A673 (cell line): ENCODE results near the gene RNASE7.

ENCODE experiments used
- EZH2 ChIP-seq: fragments of 200-600 bp; sonication (generic); IDR thresholded peaks from 2 replicates; pipeline ENCODE4 v1.6.1; 2017; ENCODE audit warnings: borderline replicate concordance, low read depth, mild to moderate bottlenecking, mixed read lengths, antibody characterized with exemption, low read length; ENCODE audit not compliant: poor library complexity, severe bottlenecking
- TF ChIP-seq, protein P1 (sequence below): fragments of 300-800, 200-600 bp; sonication (generic); conservative IDR thresholded peaks from 2 replicates; pipeline ENCODE4 v1.5.1; 2017; ENCODE audit warnings: low read depth, mild to moderate bottlenecking, antibody characterized with exemption, low read length, moderate library complexity, mixed read lengths

DNA sequence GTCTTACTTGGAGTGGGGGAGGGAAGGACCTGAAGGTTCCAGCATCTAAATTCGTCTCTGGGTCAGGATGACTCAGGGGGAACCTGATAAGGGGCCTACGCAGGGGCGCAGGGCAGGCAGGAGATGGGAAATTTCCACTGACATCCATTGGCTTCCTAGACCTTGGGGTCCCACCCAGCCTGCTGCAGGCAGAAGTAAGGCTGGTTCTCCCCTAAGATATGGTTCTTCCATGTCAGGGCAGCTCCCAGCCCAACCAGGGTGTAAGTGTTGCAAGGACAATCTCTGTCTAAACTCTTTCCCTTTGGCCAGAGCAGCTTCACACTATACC lies 15.2 kb upstream of the RNASE7 start:
- TF ChIP-seq, protein P1, sequence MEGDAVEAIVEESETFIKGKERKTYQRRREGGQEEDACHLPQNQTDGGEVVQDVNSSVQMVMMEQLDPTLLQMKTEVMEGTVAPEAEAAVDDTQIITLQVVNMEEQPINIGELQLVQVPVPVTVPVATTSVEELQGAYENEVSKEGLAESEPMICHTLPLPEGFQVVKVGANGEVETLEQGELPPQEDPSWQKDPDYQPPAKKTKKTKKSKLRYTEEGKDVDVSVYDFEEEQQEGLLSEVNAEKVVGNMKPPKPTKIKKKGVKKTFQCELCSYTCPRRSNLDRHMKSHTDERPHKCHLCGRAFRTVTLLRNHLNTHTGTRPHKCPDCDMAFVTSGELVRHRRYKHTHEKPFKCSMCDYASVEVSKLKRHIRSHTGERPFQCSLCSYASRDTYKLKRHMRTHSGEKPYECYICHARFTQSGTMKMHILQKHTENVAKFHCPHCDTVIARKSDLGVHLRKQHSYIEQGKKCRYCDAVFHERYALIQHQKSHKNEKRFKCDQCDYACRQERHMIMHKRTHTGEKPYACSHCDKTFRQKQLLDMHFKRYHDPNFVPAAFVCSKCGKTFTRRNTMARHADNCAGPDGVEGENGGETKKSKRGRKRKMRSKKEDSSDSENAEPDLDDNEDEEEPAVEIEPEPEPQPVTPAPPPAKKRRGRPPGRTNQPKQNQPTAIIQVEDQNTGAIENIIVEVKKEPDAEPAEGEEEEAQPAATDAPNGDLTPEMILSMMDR = no peak
- TF ChIP-seq EZH2 = no peak
